Measurements from ENCODE around the gene DIPK1A.

Gene DIPK1A

DNA sequence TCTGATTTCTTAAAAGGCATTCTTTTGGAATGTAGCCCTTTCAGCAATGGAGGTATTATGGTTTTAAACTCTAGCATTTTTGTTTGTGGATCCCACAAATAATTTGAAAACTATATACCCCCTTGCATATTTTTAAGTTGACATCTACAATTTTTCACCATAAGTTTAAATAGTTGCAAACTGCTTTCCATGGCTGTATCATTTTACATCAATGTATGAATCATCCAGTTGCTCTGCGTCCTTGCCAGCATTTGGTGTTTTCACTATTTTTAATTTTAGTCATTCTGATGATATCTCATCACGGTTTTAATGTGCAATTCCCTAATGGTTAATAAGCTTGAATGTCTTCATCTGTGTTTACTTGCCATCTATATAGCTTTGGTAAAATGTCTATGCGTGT lies 20.7 kb downstream of the DIPK1A start:
- Histone ChIP-seq H3K36me3 (replicated peaks; ENCODE audit: insufficient read depth, low read length) (no peaks in the 10 kb centered on the region), H2AFZ (ENCODE audit: low read length) (no peak overlapping the region), H3K27me3 (replicated peaks; ENCODE audit: insufficient read depth, low read length) (no peaks in the 10 kb centered on the region), H3K4me3 (ENCODE audit: low read length) (no peak overlapping the region), H3K4me1 (ENCODE audit: low read length) (peaks cover 21% of the 10 kb centered on the region), H3K27ac (ENCODE audit: low read length) (no peak overlapping the region), H3F3A (ENCODE audit: insufficient read depth, low read length) (peaks cover 16% of the 10 kb centered on the region; the same call in 1 of the 2 replicates), H3K9ac (ENCODE audit: low read length) (no peak overlapping the region), H4K20me1 (ENCODE audit: insufficient read depth, low read length) (no peaks in the 10 kb centered on the region), H3K4me2 (ENCODE audit: low read depth, low read length) (no peak overlapping the region), H3K9me3 (replicated peaks; ENCODE audit: insufficient read depth, low read length) (no peaks in the 10 kb centered on the region), H3K79me2 (ENCODE audit: low read length) (peaks cover 98% of the 10 kb centered on the region), H3K9me2 (replicated peaks; ENCODE audit: insufficient read depth, low read length) (no peaks in the 10 kb centered on the region)
- TF ChIP-seq EZH2 (optimal IDR thresholded peaks at IDR 0.05; ENCODE audit: low read depth, low read length), result no peak
- TF ChIP-seq, protein P1, sequence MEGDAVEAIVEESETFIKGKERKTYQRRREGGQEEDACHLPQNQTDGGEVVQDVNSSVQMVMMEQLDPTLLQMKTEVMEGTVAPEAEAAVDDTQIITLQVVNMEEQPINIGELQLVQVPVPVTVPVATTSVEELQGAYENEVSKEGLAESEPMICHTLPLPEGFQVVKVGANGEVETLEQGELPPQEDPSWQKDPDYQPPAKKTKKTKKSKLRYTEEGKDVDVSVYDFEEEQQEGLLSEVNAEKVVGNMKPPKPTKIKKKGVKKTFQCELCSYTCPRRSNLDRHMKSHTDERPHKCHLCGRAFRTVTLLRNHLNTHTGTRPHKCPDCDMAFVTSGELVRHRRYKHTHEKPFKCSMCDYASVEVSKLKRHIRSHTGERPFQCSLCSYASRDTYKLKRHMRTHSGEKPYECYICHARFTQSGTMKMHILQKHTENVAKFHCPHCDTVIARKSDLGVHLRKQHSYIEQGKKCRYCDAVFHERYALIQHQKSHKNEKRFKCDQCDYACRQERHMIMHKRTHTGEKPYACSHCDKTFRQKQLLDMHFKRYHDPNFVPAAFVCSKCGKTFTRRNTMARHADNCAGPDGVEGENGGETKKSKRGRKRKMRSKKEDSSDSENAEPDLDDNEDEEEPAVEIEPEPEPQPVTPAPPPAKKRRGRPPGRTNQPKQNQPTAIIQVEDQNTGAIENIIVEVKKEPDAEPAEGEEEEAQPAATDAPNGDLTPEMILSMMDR (IDR thresholded peaks at IDR 0.05; ENCODE audit: low read length), result no peak
- TF ChIP-seq EZH2phosphoT487 (IDR thresholded peaks at IDR 0.05; ENCODE audit: low read length), result no peak
- no peak for DNase-seq

DNA sequence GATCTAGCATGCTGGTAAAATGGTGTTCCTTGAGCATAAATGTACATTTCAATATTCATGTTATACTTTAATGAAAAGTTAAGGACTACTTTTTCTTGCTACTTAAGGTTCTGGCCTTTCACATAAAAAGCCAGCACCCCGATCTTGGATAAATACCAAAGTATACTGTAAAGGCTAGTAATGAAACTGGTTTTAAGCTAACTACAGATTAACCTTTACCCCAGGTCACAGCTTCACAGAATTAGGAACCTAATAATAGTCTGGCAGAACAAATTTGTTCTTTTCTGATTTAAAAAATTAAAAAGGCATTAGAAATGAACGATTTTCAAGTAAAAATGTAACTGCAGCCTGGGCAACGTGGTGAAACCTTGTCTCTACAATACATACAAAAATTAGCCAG lies 23.5 kb downstream of the DIPK1A start:
- H3F3A ChIP-seq (ENCODE audit: insufficient read depth, low read length), result peaks cover 11% of the 10 kb centered on the region; the same call in 1 of the 2 replicates
- no peaks in the 10 kb centered on the region for H3K27me3 ChIP-seq (replicated peaks; ENCODE audit: insufficient read depth, low read length)
- no peak overlapping the region for H3K9ac ChIP-seq (ENCODE audit: low read length)
- DNase-seq, result no peak
- no peak overlapping the region for H3K4me3 ChIP-seq (ENCODE audit: low read length)
- H2AFZ ChIP-seq (ENCODE audit: low read length), result no peak overlapping the region
- no peaks in the 10 kb centered on the region for H3K9me2 ChIP-seq (replicated peaks; ENCODE audit: insufficient read depth, low read length)
- no peak overlapping the region for H3K4me2 ChIP-seq (ENCODE audit: low read depth, low read length)
- TF ChIP-seq EZH2phosphoT487 (IDR thresholded peaks at IDR 0.05; ENCODE audit: low read length) (no peak), EZH2 (optimal IDR thresholded peaks at IDR 0.05; ENCODE audit: low read depth, low read length) (no peak)
- TF ChIP-seq, protein P1 (IDR thresholded peaks at IDR 0.05; ENCODE audit: low read length), result no peak
- H4K20me1 ChIP-seq (ENCODE audit: insufficient read depth, low read length), result no peaks in the 10 kb centered on the region
- no peak overlapping the region for H3K27ac ChIP-seq (ENCODE audit: low read length)
- H3K9me3 ChIP-seq (replicated peaks; ENCODE audit: insufficient read depth, low read length), result no peaks in the 10 kb centered on the region
- H3K36me3 ChIP-seq (replicated peaks; ENCODE audit: insufficient read depth, low read length), result no peaks in the 10 kb centered on the region
- peaks cover 97% of the 10 kb centered on the region for H3K79me2 ChIP-seq (ENCODE audit: low read length)
- H3K4me1 ChIP-seq (ENCODE audit: low read length), result peaks cover 33% of the 10 kb centered on the region

DNA sequence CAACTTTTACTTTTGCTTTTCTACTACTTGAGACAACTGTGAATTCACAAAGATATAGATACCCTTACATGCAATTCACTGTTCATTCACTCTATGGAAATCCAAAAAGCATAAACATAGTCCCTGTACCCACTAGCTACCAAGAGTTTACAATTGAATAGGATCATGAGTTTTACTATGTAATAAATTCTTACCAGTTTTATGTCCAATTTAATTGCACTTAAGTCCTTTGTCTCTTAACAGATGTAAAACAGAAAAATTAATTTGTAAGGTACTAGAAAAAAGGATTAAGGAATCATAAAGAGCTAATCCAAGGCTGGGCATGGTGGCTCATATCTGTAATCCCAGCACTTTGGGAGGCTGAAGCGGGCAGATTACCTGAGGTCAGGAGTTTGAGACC lies 24.4 kb downstream of the DIPK1A start:
- peaks cover 96% of the 10 kb centered on the region for H3K79me2 ChIP-seq (ENCODE audit: low read length)
- DNase-seq, result no peak
- no peaks in the 10 kb centered on the region for H3K9me3 ChIP-seq (replicated peaks; ENCODE audit: insufficient read depth, low read length)
- no peak overlapping the region for H3K27ac ChIP-seq (ENCODE audit: low read length)
- TF ChIP-seq EZH2 (optimal IDR thresholded peaks at IDR 0.05; ENCODE audit: low read depth, low read length), result no peak
- TF ChIP-seq, protein P1 (IDR thresholded peaks at IDR 0.05; ENCODE audit: low read length), result no peak
- TF ChIP-seq EZH2phosphoT487 (IDR thresholded peaks at IDR 0.05; ENCODE audit: low read length), result no peak
- H3K36me3 ChIP-seq (replicated peaks; ENCODE audit: insufficient read depth, low read length), result no peaks in the 10 kb centered on the region
- no peaks in the 10 kb centered on the region for H4K20me1 ChIP-seq (ENCODE audit: insufficient read depth, low read length)
- no peaks in the 10 kb centered on the region for H3K9me2 ChIP-seq (replicated peaks; ENCODE audit: insufficient read depth, low read length)
- peaks cover 13% of the 10 kb centered on the region; the same call in 1 of the 2 replicates for H3F3A ChIP-seq (ENCODE audit: insufficient read depth, low read length)
- no peak overlapping the region for H3K4me2 ChIP-seq (ENCODE audit: low read depth, low read length)
- H2AFZ ChIP-seq (ENCODE audit: low read length), result no peak overlapping the region
- H3K4me3 ChIP-seq (ENCODE audit: low read length), result no peak overlapping the region
- no peaks in the 10 kb centered on the region for H3K27me3 ChIP-seq (replicated peaks; ENCODE audit: insufficient read depth, low read length)
- no peak overlapping the region for H3K9ac ChIP-seq (ENCODE audit: low read length)
- peaks cover 37% of the 10 kb centered on the region for H3K4me1 ChIP-seq (ENCODE audit: low read length)
